Stimulated activated CD4-positive, alpha-beta T cell treated with anti-CD3 and anti-CD28 coated beads, Interleukin-1b, Interleukin-23, amount 100 ng/mL, for 24 hours (primary cell): ENCODE results near the gene MTHFS.
"Not testable (repeated sequence)": the region's sequence is repeated elsewhere in the genome, so short reads cannot be mapped to it uniquely, and the experiment has no call there.

ENCODE experiments used
- DNase-seq, 4 experiments: peaks; one replicate each; pipeline ENCODE4 v3.0.0-alpha.2; 2020; ENCODE audit warnings: low read depth in 4 of 4, low spot score in 1 of 4

Gene MTHFS

GRCh38 chr15:79916502-79917132 is 19.8 kb upstream of the MTHFS start:
- no peak for DNase-seq

- DNase-seq = not testable (repeated sequence)
These were observed 19.1 kb upstream of the MTHFS start for GRCh38 chr15:79915776-79916501.

- DNase-seq = no peak
These were observed 17.9 kb upstream of the MTHFS start for GRCh38 chr15:79914728-79915127.

- not testable (repeated sequence) for DNase-seq
These were observed 12.9 kb upstream of the MTHFS start for GRCh38 chr15:79909556-79910335.

GRCh38 chr15:79904271-79904670 is 7.5 kb upstream of the MTHFS start:
- no peak for DNase-seq

- DNase-seq = no peak
These were observed 6.8 kb upstream of the MTHFS start for GRCh38 chr15:79903626-79904025.

- DNase-seq = no peak
These were observed 6.3 kb upstream of the MTHFS start for GRCh38 chr15:79903144-79903543.

- no peak for DNase-seq
These were observed 5.1 kb upstream of the MTHFS start for GRCh38 chr15:79901958-79902357.

GRCh38 chr15:79900818-79901378 is 4.1 kb upstream of the MTHFS start:
- DNase-seq = not testable (repeated sequence)

- no peak for DNase-seq
These were observed 3.3 kb upstream of the MTHFS start for GRCh38 chr15:79900087-79900486.

GRCh38 chr15:79898786-79899185 is 2.0 kb upstream of the MTHFS start:
- DNase-seq = not testable (repeated sequence)

- no peak for DNase-seq
These were observed 1.6 kb upstream of the MTHFS start for GRCh38 chr15:79898369-79898768.

GRCh38 chr15:79897701-79898113 is 893 bp upstream of the MTHFS start:
- DNase-seq = no peak

GRCh38 chr15:79897380-79897678 is 515 bp upstream of the MTHFS start:
- DNase-seq = no peak

- peak in 1 of 4 experiments; percentile 18 for DNase-seq
These were observed 632 bp downstream of the MTHFS start for GRCh38 chr15:79896131-79896633.

GRCh38 chr15:79887054-79887930 is 9.5 kb downstream of the MTHFS start:
- no peak for DNase-seq

- DNase-seq = no peak
These were observed 10.7 kb downstream of the MTHFS start for GRCh38 chr15:79886124-79886523.

GRCh38 chr15:79884204-79884596 is 12.6 kb downstream of the MTHFS start:
- DNase-seq = no peak

- no peak for DNase-seq
These were observed 13.1 kb downstream of the MTHFS start for GRCh38 chr15:79883579-79884203.

GRCh38 chr15:79881668-79882067 is 15.1 kb downstream of the MTHFS start:
- DNase-seq = no peak
